Islet of Langerhans (tissue), 1 donor: ENCODE results near the gene C19orf18.
"Not testable (repeated sequence)": the region's sequence is repeated elsewhere in the genome, so short reads cannot be mapped to it uniquely, and the experiment has no call there.

ENCODE experiments used
- FAIRE-seq: peaks from one replicate; lab custom pipeline; 2011; peaks lifted over from hg19 to GRCh38; lab: Jason Lieb, UNC

The C19orf18 gene

DNA sequence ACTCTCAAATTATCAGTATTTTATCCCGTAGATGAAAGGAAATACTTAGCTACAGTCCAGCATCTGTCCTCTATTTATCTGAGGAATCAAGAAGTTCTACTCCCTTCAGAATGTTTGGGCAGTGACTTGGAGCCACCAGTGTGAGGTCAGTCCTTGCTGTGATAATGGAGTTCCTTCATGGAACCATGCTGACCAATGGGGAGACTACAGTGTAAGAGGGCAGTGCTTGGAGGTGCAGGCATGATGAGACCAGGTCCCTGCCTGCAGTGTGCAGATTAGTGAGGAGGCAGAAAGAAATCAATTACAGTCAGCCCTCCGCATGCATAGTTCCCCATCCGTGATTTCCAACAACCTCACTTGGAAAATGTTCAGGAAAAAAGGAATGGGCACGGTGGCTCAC, at the start of gene C19orf18:
Gene C19orf18, minus strand, starts transcription at position 101 of the 400 bp plus-strand sequence. CDS start 102 bp downstream, outside the sequence.
- FAIRE-seq, result no peak

GRCh38 chr19:58022283-58022660, 47.9 kb upstream of the C19orf18 start:
- FAIRE-seq, result no peak

GRCh38 chr19:58021541-58022282, 47.4 kb upstream of the C19orf18 start:
- FAIRE-seq, result peak; percentile 91

GRCh38 chr19:58020129-58020528, 45.8 kb upstream of the C19orf18 start:
- no peak for FAIRE-seq

GRCh38 chr19:58014141-58014540, 39.8 kb upstream of the C19orf18 start:
- no peak for FAIRE-seq

- no peak for FAIRE-seq
These were observed 36.2 kb upstream of the C19orf18 start for GRCh38 chr19:58010507-58010906.

- no peak for FAIRE-seq
These were observed 35.5 kb upstream of the C19orf18 start for GRCh38 chr19:58009666-58010301.

DNA sequence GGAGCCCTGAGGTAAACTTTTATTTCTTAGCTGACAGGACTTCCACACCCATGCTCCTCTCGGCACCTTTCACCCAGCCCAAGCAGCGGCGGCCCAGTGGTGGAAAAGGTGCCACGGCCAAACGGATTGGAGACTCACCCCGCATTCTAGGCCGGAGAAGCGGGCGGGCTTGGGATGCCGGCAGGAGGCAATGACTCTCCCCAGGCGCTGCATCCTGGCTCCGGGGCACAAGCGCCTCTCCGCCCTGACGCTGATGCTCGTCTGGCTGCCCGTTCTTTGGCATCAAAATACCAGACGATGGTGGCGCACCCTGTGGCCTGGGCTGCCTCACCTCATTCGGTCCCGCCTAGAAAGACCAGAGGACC, 34.9 kb upstream of the C19orf18 start:
- FAIRE-seq, result no peak

GRCh38 chr19:58008877-58009276, 34.5 kb upstream of the C19orf18 start:
- not testable (repeated sequence) for FAIRE-seq

DNA sequence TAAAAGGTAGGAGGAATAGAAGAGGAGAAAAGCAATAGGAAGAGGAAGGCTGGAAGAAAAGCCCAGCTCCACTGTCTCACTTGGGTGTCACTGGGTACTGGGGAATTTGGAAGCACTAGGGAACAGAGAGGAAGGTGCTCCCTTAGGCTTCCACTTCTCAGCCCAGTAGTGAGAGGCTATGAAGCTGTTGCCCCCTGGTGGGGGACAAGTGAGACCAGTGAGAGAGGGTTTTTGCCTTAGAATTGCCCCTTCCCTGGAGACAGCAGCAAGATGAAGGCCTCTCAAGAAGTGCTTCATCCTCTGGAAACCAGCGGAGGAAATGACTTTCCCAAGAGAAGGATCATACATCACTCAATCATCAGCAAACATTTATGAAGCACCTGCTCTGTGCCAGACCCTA, 33.0 kb upstream of the C19orf18 start:
- FAIRE-seq, result no peak

- FAIRE-seq, result no peak
These were observed 29.0 kb upstream of the C19orf18 start for GRCh38 chr19:58003174-58003828.

GRCh38 chr19:58002384-58003173, 28.2 kb upstream of the C19orf18 start, which contains the start of gene ZNF606:
ZNF606 (minus strand) TSS chr19:58002820; CDS start chr19:58001319, 1,501 bp downstream.
- no peak for FAIRE-seq

GRCh38 chr19:58001895-58002369, 27.6 kb upstream of the C19orf18 start:
- FAIRE-seq, result no peak

DNA sequence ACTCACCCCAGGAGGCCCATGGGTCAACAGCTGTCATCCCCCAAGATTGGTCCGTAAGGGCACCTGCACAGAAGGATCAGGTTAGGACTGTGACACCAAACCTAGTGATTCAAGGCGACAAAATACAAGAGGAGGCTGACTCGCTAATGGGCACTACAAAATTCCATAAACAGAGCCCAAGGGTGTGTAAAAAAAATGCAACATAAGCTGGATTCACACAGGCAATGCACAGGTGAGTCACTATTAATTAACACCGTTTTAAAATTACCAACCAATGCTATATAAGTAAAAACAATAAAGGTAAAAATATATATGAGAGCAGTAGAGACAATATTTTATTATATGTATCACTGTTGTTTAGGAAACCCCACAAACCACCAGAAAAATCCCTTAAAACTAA, 26.3 kb upstream of the C19orf18 start:
- peak; percentile 47 for FAIRE-seq

DNA sequence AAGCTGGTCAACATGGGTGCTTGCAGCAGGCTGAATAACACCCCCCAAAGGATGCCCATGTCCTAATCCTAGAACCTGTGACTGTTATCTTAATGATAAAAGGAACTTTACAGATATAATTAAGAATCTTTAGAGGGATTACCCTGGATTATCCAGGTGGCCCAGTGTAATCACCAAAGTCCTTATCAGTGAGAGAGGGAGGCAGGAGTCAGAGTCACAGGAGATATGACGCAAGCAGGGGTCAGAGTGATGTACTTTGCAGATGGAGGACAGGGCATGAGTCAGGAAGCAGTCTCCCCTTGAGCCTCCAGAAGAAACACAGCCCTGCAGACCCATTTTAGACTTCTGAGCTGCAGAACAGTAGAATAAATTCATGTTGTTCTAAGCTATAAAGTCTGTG, 18.5 kb upstream of the C19orf18 start:
- no peak for FAIRE-seq

GRCh38 chr19:57978586-57979289, 4.4 kb upstream of the C19orf18 start:
- no peak for FAIRE-seq

- no peak for FAIRE-seq
These were observed 9.6 kb downstream of the C19orf18 start for GRCh38 chr19:57964761-57965160.

DNA sequence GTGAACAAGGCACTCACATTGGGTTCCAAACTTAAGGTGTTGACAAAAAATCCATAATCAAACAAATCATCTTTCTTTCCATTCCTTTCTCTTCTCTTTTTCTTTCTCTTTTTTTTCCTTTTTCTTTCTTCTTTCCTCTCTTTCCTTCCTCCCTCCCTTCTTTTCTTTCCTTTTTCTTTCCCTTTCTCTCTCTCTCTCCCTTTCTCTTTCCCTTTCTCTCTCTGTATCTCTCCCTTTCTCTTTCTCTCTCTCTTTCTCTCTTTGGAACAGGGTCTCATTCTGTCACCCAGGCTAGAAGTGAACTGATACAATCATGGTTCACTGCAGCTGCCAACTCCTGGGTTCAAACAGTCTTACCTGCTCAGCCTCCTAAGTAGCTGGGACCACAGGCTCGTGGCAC, 12.5 kb downstream of the C19orf18 start:
- no peak for FAIRE-seq

DNA sequence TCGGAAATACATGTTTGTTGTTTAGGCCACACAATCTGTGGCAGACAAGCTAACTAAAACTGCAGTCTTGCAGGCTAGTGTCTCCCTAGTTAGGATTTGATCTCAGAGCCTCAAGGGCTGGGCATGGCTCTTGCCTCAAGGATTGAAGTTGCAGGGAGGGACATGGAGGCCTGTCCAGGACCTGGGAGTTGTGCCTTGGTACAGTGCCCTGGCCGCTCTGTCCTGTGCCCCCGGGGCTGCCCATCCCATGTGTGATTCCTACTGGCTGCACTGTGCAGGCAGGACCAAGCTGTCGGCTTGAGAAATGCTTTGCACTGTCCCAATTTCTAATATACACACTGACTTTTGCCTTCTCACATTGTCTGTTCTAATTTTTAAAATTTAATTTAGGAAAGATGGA, 19.3 kb downstream of the C19orf18 start:
- FAIRE-seq, result no peak

GRCh38 chr19:57949702-57950101, 24.6 kb downstream of the C19orf18 start:
- no peak for FAIRE-seq

DNA sequence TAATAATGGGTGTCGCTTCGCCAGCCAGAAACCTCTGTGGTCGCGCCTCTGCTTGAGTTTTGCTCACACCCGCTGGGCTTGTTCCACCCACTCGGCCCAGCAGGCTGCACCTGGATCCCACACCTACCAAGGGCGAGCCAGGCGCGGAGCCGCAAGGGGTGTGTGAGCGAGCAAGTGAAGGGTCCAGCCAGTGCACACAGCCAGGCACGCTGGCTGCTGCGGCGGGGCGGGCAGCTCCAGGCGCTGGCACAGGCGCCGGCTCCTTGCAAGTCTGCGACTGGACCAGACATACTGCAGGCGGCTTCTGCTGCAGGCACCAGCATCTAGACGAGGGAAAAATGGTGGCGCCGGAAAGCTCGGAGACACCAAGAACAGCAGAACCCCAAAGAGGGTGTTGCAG, 25.0 kb downstream of the C19orf18 start:
- FAIRE-seq, result no peak
